GM19239 (cell line): ENCODE data around the gene LYPD8.

Source experiments
- DNase-seq: peaks from one replicate; pipeline ENCODE4 v3.0.0; 2011; ENCODE audit warnings: low spot score; ENCODE audit not compliant: insufficient read length
- FAIRE-seq: peaks from 2 replicates; lab custom pipeline; 2011; peaks lifted over from hg19 to GRCh38; lab: Jason Lieb, UNC

LYPD8 gene

GRCh38 chr1:248704606-248705005, 51.0 kb downstream of the LYPD8 start:
- FAIRE-seq (no peak), DNase-seq (no peak)

- DNase-seq (no peak), FAIRE-seq (no peak)
Observed at GRCh38 chr1:248703674-248704073, 51.9 kb downstream of the LYPD8 start.

DNA sequence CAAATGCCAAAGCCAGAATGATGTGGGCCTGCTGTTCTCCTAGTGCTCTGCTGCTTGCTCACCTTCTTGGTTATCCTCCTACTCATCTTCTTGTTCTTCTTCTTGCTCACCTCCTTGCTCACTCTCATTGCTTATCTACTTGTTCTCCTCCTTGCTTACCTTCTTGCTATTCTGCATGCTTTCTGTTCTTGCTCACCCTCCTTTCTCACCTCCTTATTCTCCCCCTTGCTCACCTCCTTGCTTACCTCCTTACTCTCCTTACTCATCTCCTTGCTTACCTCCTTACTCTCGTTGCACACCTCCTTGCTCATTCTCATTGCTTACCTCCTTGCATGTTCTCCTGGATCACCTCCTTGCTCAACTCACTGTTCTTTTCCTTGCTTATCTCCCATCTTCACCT, 52.8 kb downstream of the LYPD8 start, which contains the start of gene OR14I1:
Gene OR14I1 (minus strand): TSS at position 53 of the 400 bp plus-strand sequence.
- FAIRE-seq, result no peak
- DNase-seq, result no peak

DNA sequence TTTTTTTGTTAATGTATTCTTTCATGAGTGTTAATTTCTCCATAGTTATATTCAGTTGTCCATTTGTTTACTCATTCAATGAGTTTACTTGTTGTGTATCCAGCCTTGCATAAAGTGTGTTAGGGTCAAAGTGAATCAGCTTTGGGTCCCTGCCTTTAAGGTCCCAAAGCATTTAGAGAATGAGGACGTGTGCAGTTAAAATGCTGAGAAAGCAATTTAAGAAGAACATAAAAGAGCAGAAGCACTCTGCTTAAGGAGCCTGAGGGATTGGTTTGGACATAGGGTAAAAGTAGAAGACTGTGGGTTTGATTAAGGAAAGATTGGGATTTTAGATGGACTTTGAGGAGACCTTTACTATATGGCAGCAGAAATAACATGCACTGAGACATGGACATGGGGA, 56.5 kb downstream of the LYPD8 start:
- DNase-seq, result no peak
- FAIRE-seq, result no peak

- DNase-seq (no peak), FAIRE-seq (no peak)
Observed at GRCh38 chr1:248697907-248698306, 57.7 kb downstream of the LYPD8 start.

- no peak for DNase-seq
Observed at GRCh38 chr1:248696774-248697173, 58.8 kb downstream of the LYPD8 start.

GRCh38 chr1:248696261-248696660, 59.3 kb downstream of the LYPD8 start:
- no peak for DNase-seq

More at GRCh38 chr1:248696774-248697173, 58.8 kb downstream of the LYPD8 start:
- no peak for FAIRE-seq

GRCh38 chr1:248695451-248696132, 60.0 kb downstream of the LYPD8 start:
- DNase-seq, result no peak
- FAIRE-seq, result no peak

More at GRCh38 chr1:248696261-248696660, 59.3 kb downstream of the LYPD8 start:
- FAIRE-seq, result no peak

DNA sequence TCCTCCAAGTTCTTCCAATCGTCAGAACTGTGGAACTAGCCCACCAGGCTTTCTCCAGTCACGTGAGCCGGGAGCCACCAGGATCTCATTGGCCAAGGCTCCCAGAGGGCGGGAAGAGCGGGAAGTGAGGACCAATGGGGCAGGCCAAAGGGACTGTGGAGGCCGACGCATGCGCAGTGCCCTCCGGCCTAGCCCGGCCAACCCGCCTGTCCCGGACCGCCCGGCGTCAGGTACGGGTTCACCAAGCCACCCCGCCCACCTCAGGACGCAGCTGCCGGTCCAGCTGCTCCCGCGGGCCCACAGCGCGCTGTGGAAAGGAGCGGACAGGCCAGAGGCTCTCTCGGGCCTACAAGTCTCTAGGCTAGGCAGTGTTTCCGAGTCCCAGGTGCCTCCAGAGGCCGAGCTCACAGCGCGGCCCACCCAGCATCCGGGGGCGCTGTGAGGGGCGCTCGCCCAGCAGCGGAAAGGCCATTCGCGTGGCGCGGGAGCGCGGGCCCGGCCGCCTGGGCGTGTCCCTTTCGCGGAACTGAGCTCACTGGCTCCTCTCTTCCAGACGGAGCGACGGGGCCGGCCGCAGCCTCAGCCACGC, 63.9 kb downstream of the LYPD8 start:
- no peak for DNase-seq

More for the DNA sequence above, 63.9 kb downstream of the LYPD8 start:
- no peak for FAIRE-seq
